HepG2 (cell line): ENCODE results near the gene GABARAPL2. TPM values are rescaled to one million over a fixed set of nuclear protein-coding genes. Genes with fewer than 3 reads are reported as not detected.

Experiments used
- CREM ChIP-seq, 2 experiments: sonication (generic) in 1 of 2; formaldehyde crosslinking in 1 of 2; IDR thresholded peaks; 2 replicates each; pipeline versions ENCODE4 v1.4.0 to v1.6.1; 2016 to 2020; ENCODE audit warnings: antibody characterized with exemption in 1 of 2, mild to moderate bottlenecking in 1 of 2, missing genetic modification reagents in 1 of 2
- HMGA1 ChIP-seq: sonication (generic); formaldehyde crosslinking; conservative IDR thresholded peaks from 2 replicates; pipeline ENCODE4 v1.4.0; 2020; ENCODE audit warnings: missing genetic modification reagents
- HOXA5 ChIP-seq: sonication (generic); formaldehyde crosslinking; IDR thresholded peaks from 2 replicates; pipeline ENCODE4 v1.4.0; 2020; ENCODE audit warnings: missing genetic modification reagents
- IKZF4 ChIP-seq: sonication (generic); formaldehyde crosslinking; IDR thresholded peaks from 2 replicates; pipeline ENCODE4 v1.5.1; 2020; ENCODE audit warnings: borderline replicate concordance, mild to moderate bottlenecking, low read depth, missing genetic modification reagents; ENCODE audit errors: not compliant biosample characterization
- NFE2 ChIP-seq: sonication (generic); formaldehyde crosslinking; IDR thresholded peaks from 2 replicates; pipeline ENCODE4 v1.4.0; 2020; ENCODE audit warnings: missing genetic modification reagents
- NR2C2 ChIP-seq: sonication (generic); formaldehyde crosslinking; IDR thresholded peaks from 2 replicates; pipeline ENCODE4 v1.4.0; 2020; ENCODE audit warnings: missing genetic modification reagents, mild to moderate bottlenecking, moderate library complexity, borderline replicate concordance
- PRPF4 ChIP-seq: fragments of 200-400 bp; formaldehyde crosslinking; IDR thresholded peaks from 2 replicates; pipeline ENCODE4 v1.6.1; 2016; ENCODE audit warnings: low read length, low read depth; ENCODE audit not compliant: poor library complexity, severe bottlenecking
- ZBTB20 ChIP-seq: sonication (generic); formaldehyde crosslinking; IDR thresholded peaks from 2 replicates; pipeline ENCODE4 v1.8.1; 2023; ENCODE audit warnings: missing genetic modification reagents, low read depth, mild to moderate bottlenecking, borderline replicate concordance
- ZFP36L2 ChIP-seq: sonication (generic); formaldehyde crosslinking; IDR thresholded peaks from 2 replicates; pipeline ENCODE4 v1.4.0; 2020; ENCODE audit warnings: missing genetic modification reagents
- ZNF17 ChIP-seq: sonication (generic); formaldehyde crosslinking; IDR thresholded peaks from 2 replicates; pipeline ENCODE4 v1.5.0; 2020; ENCODE audit warnings: mild to moderate bottlenecking, missing genetic modification reagents
- ZNF225 ChIP-seq: sonication (generic); formaldehyde crosslinking; IDR thresholded peaks from 2 replicates; pipeline ENCODE4 v1.4.0; 2020; ENCODE audit warnings: mild to moderate bottlenecking, missing genetic modification reagents
- ZNF235 ChIP-seq: sonication (generic); formaldehyde crosslinking; IDR thresholded peaks from 2 replicates; pipeline ENCODE4 v1.8.1; 2023; ENCODE audit warnings: mild to moderate bottlenecking, missing genetic modification reagents, borderline replicate concordance
- ZNF329 ChIP-seq: sonication (generic); formaldehyde crosslinking; IDR thresholded peaks from 2 replicates; pipeline ENCODE4 v1.9.0; 2021; ENCODE audit warnings: low read depth, mild to moderate bottlenecking, missing genetic modification reagents
- ZNF563 ChIP-seq: sonication (generic); formaldehyde crosslinking; IDR thresholded peaks from 2 replicates; pipeline ENCODE4 v1.8.0; 2022; ENCODE audit warnings: mild to moderate bottlenecking, moderate library complexity, missing genetic modification reagents
- ZNF605 ChIP-seq: sonication (generic); formaldehyde crosslinking; IDR thresholded peaks from 2 replicates; pipeline ENCODE4 v1.8.0; 2022; ENCODE audit warnings: mild to moderate bottlenecking, missing genetic modification reagents
- ZNF747 ChIP-seq: sonication (generic); formaldehyde crosslinking; IDR thresholded peaks from 2 replicates; pipeline ENCODE4 v1.8.1; 2023; ENCODE audit warnings: missing genetic modification reagents, mild to moderate bottlenecking, borderline replicate concordance
- ZSCAN12 ChIP-seq: sonication (generic); formaldehyde crosslinking; IDR thresholded peaks from 2 replicates; pipeline ENCODE4 v1.9.0; 2021; ENCODE audit warnings: mild to moderate bottlenecking, missing genetic modification reagents
- ZSCAN25 ChIP-seq: sonication (generic); formaldehyde crosslinking; IDR thresholded peaks from 2 replicates; pipeline ENCODE4 v1.8.0; 2022; ENCODE audit warnings: mild to moderate bottlenecking, missing genetic modification reagents
- polyA plus RNA-seq, 8 experiments: library from polyadenylated mRNA; depleted of rRNA in 3 of 8; stranded (reverse) in 7 of 8; unstranded in 1 of 8; fragments of >200 nt; fragmentation: Illumina TruSeq in 4 of 8; extraction: Trizol in 4 of 8; gene quantifications; 2 replicates each; pipeline versions ENCODE4 v1.2.1 to v1.2.3, GENCODE V29; 2011 to 2016; ENCODE audit warnings: low read depth in 4 of 8, missing spikeins in 1 of 8, mixed read lengths in 1 of 8; ENCODE audit not compliant: insufficient read depth in 1 of 8
- total RNA-seq, 5 experiments: library from RNA; depleted of rRNA; stranded (reverse); fragments of >200 nt; fragmentation: Illumina TruSeq; extraction: Trizol; gene quantifications; 2 replicates each; pipeline ENCODE4 v1.2.3, GENCODE V29; 2016; ENCODE audit warnings: low read depth in 1 of 5
- TF ChIP-seq, protein P1 (sequence below): sonication (generic); formaldehyde crosslinking; IDR thresholded peaks from 2 replicates; pipeline ENCODE4 v1.5.0; 2020; ENCODE audit warnings: missing genetic modification reagents
- TF ChIP-seq, protein P2 (sequence below): sonication (generic); formaldehyde crosslinking; conservative IDR thresholded peaks from 2 replicates; pipeline ENCODE4 v1.4.0; 2020; ENCODE audit warnings: mild to moderate bottlenecking, missing genetic modification reagents, moderate library complexity
- TF ChIP-seq, protein P3 (sequence below): sonication (generic); formaldehyde crosslinking; IDR thresholded peaks from 2 replicates; pipeline ENCODE4 v1.8.0; 2022; ENCODE audit warnings: mild to moderate bottlenecking, missing genetic modification reagents, borderline replicate concordance

GABARAPL2 gene
- total and polyA plus RNA-seq, 2 of the 13 experiments (the other 11 are each of a cell fraction or from before 2014, with no cell fraction given) = 76.4 to 83.0 TPM

DNA sequence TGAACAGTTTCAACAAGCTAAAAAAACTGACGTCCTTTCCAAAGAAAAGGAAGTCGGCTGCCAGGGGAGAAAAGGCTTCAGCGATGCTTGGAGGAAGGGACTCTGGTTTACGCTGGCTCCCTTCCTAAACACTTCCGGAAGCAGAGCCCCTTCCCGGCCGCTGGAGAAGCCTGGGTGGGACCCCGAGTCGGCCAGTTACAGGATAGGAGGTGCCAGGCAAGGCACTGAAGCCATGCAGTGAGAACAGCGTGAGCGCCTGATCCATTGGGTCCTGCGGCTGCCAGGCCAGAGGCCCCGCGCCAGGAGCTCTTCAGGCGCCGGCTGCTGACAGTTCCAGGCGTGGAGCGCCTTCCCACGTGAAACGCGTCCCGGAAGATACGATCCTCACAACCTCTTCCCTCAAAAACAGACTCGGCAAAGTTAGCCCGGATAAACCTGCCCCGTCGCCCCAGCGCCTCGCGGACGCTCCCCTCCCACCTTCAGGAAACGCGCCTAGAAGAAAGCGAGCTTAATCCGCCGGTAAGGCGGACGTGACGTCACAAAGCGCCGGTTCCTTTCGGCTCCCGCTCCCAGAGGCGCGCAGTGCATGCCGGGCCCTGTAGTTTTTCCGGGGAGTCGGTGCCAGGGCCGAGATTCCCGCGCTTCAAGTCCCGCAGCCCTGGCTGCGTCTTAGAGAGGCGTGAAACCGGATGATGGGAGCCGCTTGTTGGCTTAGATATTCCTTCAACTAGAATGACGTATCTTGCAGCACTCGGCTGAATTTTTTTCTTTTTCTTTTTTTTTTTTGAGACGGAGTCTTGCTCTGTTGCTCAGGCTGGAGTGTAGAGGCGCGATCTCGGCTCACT is 56.8 kb downstream of the GABARAPL2 start, which contains the start of gene ADAT1 (continued):
- TF ChIP-seq CREM (IDR thresholded peaks at IDR 0.05) = peak; percentile 99
- peak; percentile 71; the same call in 1 of the 2 replicates for TF ChIP-seq CREM (CRISPR knock-in tag; IDR thresholded peaks at IDR 0.05)
- no peak for TF ChIP-seq ZSCAN25 (CRISPR knock-in tag)
- TF ChIP-seq ZNF235 (CRISPR knock-in tag) = no peak
- TF ChIP-seq ZSCAN12 (CRISPR knock-in tag) = peak; percentile 40; the same call in 1 of the 2 replicates
- peak; percentile 71 for TF ChIP-seq HOXA5
- no peak; the same call in 1 of the 2 replicates for TF ChIP-seq ZNF563
- TF ChIP-seq PRPF4 = no peak
- TF ChIP-seq, protein P1, sequence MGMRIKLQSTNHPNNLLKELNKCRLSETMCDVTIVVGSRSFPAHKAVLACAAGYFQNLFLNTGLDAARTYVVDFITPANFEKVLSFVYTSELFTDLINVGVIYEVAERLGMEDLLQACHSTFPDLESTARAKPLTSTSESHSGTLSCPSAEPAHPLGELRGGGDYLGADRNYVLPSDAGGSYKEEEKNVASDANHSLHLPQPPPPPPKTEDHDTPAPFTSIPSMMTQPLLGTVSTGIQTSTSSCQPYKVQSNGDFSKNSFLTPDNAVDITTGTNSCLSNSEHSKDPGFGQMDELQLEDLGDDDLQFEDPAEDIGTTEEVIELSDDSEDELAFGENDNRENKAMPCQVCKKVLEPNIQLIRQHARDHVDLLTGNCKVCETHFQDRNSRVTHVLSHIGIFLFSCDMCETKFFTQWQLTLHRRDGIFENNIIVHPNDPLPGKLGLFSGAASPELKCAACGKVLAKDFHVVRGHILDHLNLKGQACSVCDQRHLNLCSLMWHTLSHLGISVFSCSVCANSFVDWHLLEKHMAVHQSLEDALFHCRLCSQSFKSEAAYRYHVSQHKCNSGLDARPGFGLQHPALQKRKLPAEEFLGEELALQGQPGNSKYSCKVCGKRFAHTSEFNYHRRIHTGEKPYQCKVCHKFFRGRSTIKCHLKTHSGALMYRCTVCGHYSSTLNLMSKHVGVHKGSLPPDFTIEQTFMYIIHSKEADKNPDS (CRISPR knock-in tag) = 0 out of 2 replicates have a peak, but pooled peaks have one; percentile 51
- TF ChIP-seq NR2C2 (CRISPR knock-in tag) = peak; percentile 85; the same call in 1 of the 2 replicates
- peak; percentile 97 for TF ChIP-seq ZNF605
- TF ChIP-seq ZFP36L2 = 0 out of 2 replicates have a peak, but pooled peaks have one; percentile 72
- TF ChIP-seq ZBTB20 (CRISPR knock-in tag) = no peak; the same call in 1 of the 2 replicates
- no peak for TF ChIP-seq HMGA1 (CRISPR knock-in tag)
- no peak for TF ChIP-seq IKZF4
- TF ChIP-seq NFE2 (CRISPR knock-in tag) = no peak
- TF ChIP-seq, protein P2, sequence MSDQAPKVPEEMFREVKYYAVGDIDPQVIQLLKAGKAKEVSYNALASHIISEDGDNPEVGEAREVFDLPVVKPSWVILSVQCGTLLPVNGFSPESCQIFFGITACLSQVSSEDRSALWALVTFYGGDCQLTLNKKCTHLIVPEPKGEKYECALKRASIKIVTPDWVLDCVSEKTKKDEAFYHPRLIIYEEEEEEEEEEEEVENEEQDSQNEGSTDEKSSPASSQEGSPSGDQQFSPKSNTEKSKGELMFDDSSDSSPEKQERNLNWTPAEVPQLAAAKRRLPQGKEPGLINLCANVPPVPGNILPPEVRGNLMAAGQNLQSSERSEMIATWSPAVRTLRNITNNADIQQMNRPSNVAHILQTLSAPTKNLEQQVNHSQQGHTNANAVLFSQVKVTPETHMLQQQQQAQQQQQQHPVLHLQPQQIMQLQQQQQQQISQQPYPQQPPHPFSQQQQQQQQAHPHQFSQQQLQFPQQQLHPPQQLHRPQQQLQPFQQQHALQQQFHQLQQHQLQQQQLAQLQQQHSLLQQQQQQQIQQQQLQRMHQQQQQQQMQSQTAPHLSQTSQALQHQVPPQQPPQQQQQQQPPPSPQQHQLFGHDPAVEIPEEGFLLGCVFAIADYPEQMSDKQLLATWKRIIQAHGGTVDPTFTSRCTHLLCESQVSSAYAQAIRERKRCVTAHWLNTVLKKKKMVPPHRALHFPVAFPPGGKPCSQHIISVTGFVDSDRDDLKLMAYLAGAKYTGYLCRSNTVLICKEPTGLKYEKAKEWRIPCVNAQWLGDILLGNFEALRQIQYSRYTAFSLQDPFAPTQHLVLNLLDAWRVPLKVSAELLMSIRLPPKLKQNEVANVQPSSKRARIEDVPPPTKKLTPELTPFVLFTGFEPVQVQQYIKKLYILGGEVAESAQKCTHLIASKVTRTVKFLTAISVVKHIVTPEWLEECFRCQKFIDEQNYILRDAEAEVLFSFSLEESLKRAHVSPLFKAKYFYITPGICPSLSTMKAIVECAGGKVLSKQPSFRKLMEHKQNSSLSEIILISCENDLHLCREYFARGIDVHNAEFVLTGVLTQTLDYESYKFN = peak; percentile 46; the same call in 1 of the 2 replicates
- peak; percentile 67; the same call in 1 of the 2 replicates for TF ChIP-seq ZNF329 (CRISPR knock-in tag)
- no peak for TF ChIP-seq ZNF225 (CRISPR knock-in tag)
- TF ChIP-seq, protein P3, sequence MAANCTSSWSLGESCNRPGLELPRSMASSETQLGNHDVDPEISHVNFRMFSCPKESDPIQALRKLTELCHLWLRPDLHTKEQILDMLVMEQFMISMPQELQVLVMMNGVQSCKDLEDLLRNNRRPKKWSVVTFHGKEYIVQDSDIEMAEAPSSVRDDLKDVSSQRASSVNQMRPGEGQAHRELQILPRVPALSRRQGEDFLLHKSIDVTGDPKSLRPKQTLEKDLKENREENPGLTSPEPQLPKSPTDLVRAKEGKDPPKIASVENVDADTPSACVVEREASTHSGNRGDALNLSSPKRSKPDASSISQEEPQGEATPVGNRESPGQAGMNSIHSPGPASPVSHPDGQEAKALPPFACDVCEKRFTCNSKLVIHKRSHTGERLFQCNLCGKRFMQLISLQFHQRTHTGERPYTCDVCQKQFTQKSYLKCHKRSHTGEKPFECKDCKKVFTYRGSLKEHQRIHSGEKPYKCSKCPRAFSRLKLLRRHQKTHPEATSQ (CRISPR knock-in tag) = no peak
- TF ChIP-seq ZNF747 = peak; percentile 76; the same call in 1 of the 2 replicates
- TF ChIP-seq ZNF17 (CRISPR knock-in tag) = no peak
